ENCODE results near the gene OR6N1.
A peak's percentile ranks its signal among the peaks of the same experiment; 100 is the strongest.

Gene OR6N1, protein sequence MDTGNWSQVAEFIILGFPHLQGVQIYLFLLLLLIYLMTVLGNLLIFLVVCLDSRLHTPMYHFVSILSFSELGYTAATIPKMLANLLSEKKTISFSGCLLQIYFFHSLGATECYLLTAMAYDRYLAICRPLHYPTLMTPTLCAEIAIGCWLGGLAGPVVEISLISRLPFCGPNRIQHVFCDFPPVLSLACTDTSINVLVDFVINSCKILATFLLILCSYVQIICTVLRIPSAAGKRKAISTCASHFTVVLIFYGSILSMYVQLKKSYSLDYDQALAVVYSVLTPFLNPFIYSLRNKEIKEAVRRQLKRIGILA

DNA sequence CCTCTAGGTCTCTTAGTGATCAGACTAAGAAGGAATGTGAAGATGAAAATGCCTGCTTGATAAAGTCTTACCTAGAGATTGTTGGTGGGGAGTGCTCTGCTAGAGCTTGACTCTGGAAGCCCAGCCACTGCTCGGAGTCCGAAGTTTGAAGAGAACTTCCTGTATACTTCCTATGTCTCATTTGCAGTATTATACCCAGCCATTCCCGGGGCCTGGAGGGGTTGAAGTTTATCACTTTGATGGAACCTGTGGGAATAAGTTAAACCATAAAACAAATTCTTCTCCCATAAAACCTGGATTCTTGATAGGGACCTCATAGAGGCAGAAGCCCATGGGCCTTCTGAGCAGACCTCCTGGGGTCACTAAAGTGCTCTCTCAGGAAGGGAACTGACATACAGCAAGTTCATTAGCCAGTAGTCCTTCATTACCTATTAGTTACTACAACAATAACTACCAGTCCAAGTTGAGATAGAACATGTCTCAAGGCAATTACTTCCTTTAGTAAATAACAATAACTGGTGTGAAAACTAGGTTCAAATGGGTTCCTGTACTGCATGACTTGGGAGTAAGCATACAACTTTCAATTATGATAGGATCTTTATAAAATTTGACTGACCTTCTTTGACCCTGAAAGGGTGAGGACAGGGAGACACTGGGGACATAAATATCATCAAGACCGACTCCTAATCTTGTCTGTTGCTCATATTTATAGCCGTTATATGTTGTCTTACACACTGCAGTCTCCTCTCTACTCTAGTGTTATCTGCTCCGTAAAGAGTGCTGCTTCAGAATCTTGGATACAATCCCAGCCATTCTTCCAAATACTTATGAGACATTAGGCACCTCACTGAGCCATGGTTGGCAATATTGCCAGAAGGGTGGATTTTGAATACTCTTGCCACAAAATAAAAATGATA, at the start of gene OR6N1:
OR6N1 (minus strand) TSS at position 246 of the 917 bp plus-strand sequence. CDS start 5,513 bp downstream, outside the sequence.
- no peak for DNase-seq (ENCODE audit: low read depth)
- no peak within 1 kb of the TSS for H3K4me3 ChIP-seq (ENCODE audit: low read depth, low read length)
- TF ChIP-seq, protein P1, sequence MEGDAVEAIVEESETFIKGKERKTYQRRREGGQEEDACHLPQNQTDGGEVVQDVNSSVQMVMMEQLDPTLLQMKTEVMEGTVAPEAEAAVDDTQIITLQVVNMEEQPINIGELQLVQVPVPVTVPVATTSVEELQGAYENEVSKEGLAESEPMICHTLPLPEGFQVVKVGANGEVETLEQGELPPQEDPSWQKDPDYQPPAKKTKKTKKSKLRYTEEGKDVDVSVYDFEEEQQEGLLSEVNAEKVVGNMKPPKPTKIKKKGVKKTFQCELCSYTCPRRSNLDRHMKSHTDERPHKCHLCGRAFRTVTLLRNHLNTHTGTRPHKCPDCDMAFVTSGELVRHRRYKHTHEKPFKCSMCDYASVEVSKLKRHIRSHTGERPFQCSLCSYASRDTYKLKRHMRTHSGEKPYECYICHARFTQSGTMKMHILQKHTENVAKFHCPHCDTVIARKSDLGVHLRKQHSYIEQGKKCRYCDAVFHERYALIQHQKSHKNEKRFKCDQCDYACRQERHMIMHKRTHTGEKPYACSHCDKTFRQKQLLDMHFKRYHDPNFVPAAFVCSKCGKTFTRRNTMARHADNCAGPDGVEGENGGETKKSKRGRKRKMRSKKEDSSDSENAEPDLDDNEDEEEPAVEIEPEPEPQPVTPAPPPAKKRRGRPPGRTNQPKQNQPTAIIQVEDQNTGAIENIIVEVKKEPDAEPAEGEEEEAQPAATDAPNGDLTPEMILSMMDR (IDR thresholded peaks at IDR 0.05; ENCODE audit: insufficient read depth, low read depth, low read length, missing control alignments): no peak

DNA sequence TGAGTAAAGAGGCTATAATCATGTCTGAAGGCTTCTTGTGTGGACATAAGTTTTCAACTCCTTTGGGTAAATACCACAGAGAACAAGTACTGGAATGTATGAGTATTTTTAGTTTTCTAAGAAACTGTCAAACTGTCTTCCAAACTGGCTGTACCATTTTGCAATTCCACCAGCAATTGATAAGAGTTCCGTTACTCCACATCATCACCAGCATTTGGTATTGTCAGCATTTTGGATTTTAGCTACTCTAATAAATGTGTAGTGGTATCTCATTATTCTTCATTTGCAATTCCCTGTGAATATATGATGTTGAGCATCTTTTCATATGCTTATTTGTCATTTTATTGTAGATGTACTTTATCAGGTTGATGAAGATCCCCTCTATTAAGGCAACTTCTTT, 49.7 kb upstream of the OR6N1 start:
- TF ChIP-seq, protein P1 (IDR thresholded peaks at IDR 0.05; ENCODE audit: insufficient read depth, low read depth, low read length, missing control alignments): no peak
- no peak for DNase-seq (ENCODE audit: low read depth)
- H3K4me3 ChIP-seq (ENCODE audit: low read depth, low read length): no peak overlapping the region

DNA sequence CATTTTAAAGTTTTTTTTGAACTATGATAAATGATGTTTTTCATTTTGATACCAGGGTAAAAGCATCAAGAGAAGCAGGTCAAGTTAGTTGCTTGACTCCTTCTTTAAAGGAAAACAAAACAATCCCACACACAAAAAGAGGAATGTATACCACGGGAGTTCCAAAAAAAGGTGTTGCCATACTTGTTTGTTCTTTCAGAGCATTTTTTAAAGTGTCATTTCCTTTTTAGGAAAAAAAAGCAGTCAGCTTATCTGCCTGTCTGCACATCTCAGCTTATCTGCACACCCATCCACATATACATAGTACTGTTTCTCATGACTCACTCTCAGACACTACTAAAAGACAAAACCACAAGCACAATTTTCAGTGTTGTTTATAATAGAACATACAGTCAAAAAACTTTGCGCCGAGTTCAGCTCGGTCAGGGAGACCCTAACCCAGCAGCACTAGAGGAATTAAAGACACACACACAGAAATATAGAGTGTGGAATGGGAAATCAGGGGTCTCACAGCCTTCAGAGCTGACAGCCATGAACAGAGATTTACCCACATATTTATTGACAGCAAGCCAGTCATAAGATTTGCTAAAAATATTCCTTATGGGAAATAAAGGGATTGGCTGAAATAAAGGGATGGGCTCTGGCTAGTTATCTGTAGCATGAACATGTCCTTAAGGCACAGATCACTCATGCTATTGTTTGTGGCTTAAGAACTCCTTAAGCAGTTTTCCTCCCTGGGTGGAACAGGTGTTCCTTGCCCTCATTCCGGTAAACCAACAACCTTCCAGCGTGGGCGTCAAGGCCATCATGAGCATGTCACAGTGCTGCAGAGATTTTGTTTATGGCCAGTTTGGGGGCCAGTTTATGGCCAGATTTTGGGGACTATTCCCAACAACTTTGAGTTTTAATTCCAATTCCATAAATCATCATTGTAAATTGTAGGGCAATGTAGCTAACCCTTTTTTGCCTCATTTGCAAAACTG, 47.8 kb upstream of the OR6N1 start:
- peak; percentile 38 for DNase-seq (ENCODE audit: low read depth)
- TF ChIP-seq, protein P1 (IDR thresholded peaks at IDR 0.05; ENCODE audit: insufficient read depth, low read depth, low read length, missing control alignments): no peak
- no peak overlapping the region for H3K4me3 ChIP-seq (ENCODE audit: low read depth, low read length)

DNA sequence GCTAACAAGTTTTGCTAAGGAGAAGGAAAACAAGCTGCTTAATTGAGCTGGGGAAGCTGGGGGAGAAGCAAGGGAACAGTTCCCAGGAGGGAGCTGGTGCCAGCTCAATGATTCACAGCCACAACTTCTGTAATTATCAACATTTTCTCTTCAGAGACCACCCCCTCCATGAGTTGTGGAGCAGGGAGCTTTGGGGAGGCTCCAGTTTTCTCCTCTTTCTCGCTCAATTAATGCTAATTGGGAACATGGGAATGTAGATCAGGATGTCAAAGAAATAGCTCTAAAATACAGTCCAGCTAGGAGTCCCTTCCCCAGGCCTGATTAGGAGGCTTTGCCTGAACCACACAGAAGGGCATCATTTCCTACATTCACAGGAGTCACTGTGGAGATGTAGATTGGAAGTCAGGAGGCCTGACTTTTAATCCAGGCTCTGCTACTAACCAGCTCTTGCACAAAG, 47.0 kb upstream of the OR6N1 start:
- H3K4me3 ChIP-seq (ENCODE audit: low read depth, low read length): no peak overlapping the region
- no peak for DNase-seq (ENCODE audit: low read depth)
- TF ChIP-seq, protein P1 (IDR thresholded peaks at IDR 0.05; ENCODE audit: insufficient read depth, low read depth, low read length, missing control alignments): no peak

DNA sequence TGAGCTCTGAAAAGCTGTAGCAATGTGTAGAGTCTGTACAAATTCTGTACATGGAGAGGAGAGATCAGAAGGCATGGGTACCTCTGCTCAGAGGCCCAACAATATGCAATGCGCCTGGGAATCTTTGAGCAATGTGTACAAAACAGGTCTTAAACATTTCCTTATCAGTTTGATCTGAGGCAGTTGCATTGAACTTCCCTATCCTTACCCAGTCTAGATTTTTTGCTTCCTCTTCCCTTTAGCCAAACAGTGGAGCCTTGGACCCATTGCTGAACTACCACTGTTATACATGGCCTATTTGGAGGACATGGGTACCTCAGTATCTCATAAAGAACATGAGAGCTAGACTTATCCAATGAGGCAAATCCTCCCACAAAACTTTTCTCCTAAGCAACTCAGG, 46.6 kb upstream of the OR6N1 start:
- DNase-seq (ENCODE audit: low read depth): no peak
- no peak overlapping the region for H3K4me3 ChIP-seq (ENCODE audit: low read depth, low read length)
- TF ChIP-seq, protein P1 (IDR thresholded peaks at IDR 0.05; ENCODE audit: insufficient read depth, low read depth, low read length, missing control alignments): no peak

DNA sequence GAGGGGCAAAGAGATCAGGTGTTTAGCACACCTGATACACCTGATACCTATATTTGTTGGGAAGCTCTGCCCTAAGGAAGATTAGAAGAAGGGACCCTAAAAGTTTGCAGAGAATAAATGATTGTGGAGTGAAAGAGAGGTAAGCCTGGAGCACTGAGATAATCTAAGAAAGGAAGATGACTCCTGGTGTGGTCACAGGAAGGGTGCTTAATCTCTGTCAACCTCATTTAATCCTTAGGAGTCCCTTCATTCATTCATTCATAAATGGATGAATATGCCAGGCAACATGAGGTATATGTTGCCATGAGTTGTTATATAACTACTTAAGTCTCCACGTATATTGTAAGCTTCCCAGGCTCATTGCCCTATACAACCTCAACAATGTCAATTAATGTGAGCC, 43.0 kb upstream of the OR6N1 start:
- DNase-seq (ENCODE audit: low read depth): no peak
- TF ChIP-seq, protein P1 (IDR thresholded peaks at IDR 0.05; ENCODE audit: insufficient read depth, low read depth, low read length, missing control alignments): no peak
- H3K4me3 ChIP-seq (ENCODE audit: low read depth, low read length): no peak overlapping the region
